HCT116 (cell line): Measurements from ENCODE around the gene YWHAE. TPM values are rescaled to one million over a fixed set of nuclear protein-coding genes. Genes with fewer than 3 reads are reported as not detected.

Experiments used
- ATAC-seq: fragments of 200-7000 bp; cut with Tn5 transposase; 2 replicates; pipeline ENCODE4 v1.9.1; 2020; ENCODE audit warnings: mild to moderate bottlenecking, moderate library complexity
- BruUV-seq: library from RNA; stranded (reverse); fragments of 400-500 nt; replicated peaks from 2 replicates; lab custom pipeline; 2021; lab: Mats Ljungman, UMichigan
- CTCF ChIA-PET: fragments of 300-600 bp; sonication (Branson Sonifier 250); formaldehyde crosslinking; loops from one replicate; lab custom pipeline; 2021; ENCODE audit warnings: antibody characterized with exemption; lab: Charles Lee
- POLR2A ChIA-PET: fragments of 300-600, 350-600 bp; sonication (Branson Sonifier 250); formaldehyde crosslinking; loops from one replicate; lab custom pipeline; 2021; ENCODE audit warnings: antibody characterized with exemption; lab: Charles Lee
- RAD21 ChIA-PET, 2 experiments: fragments of 300-600 bp; sonication (Branson Sonifier 250); formaldehyde crosslinking; loops; one replicate each; lab custom pipeline; 2023; ENCODE audit warnings: low total read pairs in 2 of 2; ENCODE audit not compliant: uncharacterized antibody in 2 of 2, unreplicated experiment in 2 of 2, low non-redundant PET in 1 of 2; lab: Charles Lee
- DNase-seq: peaks from one replicate; pipeline ENCODE4 v3.0.0-alpha.2; 2010; ENCODE audit warnings: low read depth, low spot score
- H2AFZ ChIP-seq: fragments of 200-600 bp; shearing (Covaris generic), sonication (generic); 2 replicates; pipeline ENCODE4 v1.6.1; 2017; ENCODE audit warnings: low read depth, mixed run types, mixed read lengths, antibody characterized with exemption, low read length; ENCODE audit not compliant: poor library complexity, severe bottlenecking
- H3K27ac ChIP-seq: 2 replicates; pipeline ENCODE4 v1.5.1; 2012; ENCODE audit warnings: low read depth, low read length
- H3K27me3 ChIP-seq: fragments of 200-600 bp; sonication (generic); 2 replicates; pipeline ENCODE4 v1.6.1; 2016; ENCODE audit warnings: mixed run types, low read length, mixed read lengths; ENCODE audit not compliant: insufficient read depth
- H3K36me3 ChIP-seq, 2 experiments: fragments of 200-500 bp in 1 of 2; fragments of 200-600 bp in 1 of 2; sonication (Bioruptor generic) in 1 of 2; sonication (generic) in 1 of 2; 2 replicates each; pipeline versions ENCODE4 v1.5.1 to v1.6.1; 2014 to 2016; ENCODE audit warnings: low read length in 2 of 2, inconsistent platforms in 1 of 2, mixed read lengths in 1 of 2, mixed run types in 1 of 2; ENCODE audit not compliant: insufficient read depth in 2 of 2, control insufficient read depth in 1 of 2
- H3K4me1 ChIP-seq, 2 experiments: fragments of 200-600 bp in 1 of 2; sonication (generic) in 1 of 2; 2 replicates each; pipeline versions ENCODE4 v1.5.1 to v1.6.1; 2012 to 2017; ENCODE audit warnings: low read length in 2 of 2, inconsistent platforms in 1 of 2, mild to moderate bottlenecking in 1 of 2, mixed read lengths in 1 of 2, mixed run types in 1 of 2, moderate library complexity in 1 of 2; ENCODE audit not compliant: insufficient read depth in 2 of 2, control insufficient read depth in 1 of 2
- H3K4me2 ChIP-seq: fragments of 200-600 bp; sonication (generic); 2 replicates; pipeline ENCODE4 v1.6.1; 2017; ENCODE audit warnings: mixed run types, low read length, mixed read lengths
- H3K4me3 ChIP-seq, 2 experiments: fragments of 200-600 bp in 1 of 2; sonication (generic) in 1 of 2; replicated peaks in 1 of 2; 2 replicates each; pipeline ENCODE4 v1.5.1; 2011 to 2016; ENCODE audit warnings: low read length in 2 of 2, control low read depth in 1 of 2, low read depth in 1 of 2, mild to moderate bottlenecking in 1 of 2, mixed read lengths in 1 of 2, mixed run types in 1 of 2
- H3K79me2 ChIP-seq: fragments of 200-600 bp; sonication (generic); 2 replicates; pipeline ENCODE4 v1.6.1; 2017; ENCODE audit warnings: mild to moderate bottlenecking, mixed run types, low read length, moderate library complexity, mixed read lengths; ENCODE audit not compliant: insufficient read depth
- H3K9ac ChIP-seq: fragments of 200-600 bp; sonication (generic); 2 replicates; pipeline ENCODE4 v1.6.1; 2016; ENCODE audit warnings: low read length, mixed read lengths
- H3K9me2 ChIP-seq: fragments of 200-600 bp; sonication (generic), shearing (Covaris generic); 2 replicates; pipeline ENCODE4 v1.6.1; 2017; ENCODE audit warnings: mixed run types, mild to moderate bottlenecking, moderate library complexity; ENCODE audit not compliant: insufficient read depth
- H3K9me3 ChIP-seq, 2 experiments: fragments of 200-500 bp in 1 of 2; fragments of 200-600 bp in 1 of 2; sonication (Bioruptor generic) in 1 of 2; sonication (generic) in 1 of 2; 2 replicates each; pipeline ENCODE4 v1.6.1; 2014 to 2017; ENCODE audit warnings: low read length in 2 of 2, mixed read lengths in 2 of 2, inconsistent platforms in 1 of 2, low read depth in 1 of 2, mild to moderate bottlenecking in 1 of 2, mixed run types in 1 of 2, moderate library complexity in 1 of 2; ENCODE audit not compliant: control insufficient read depth in 1 of 2, insufficient read depth in 1 of 2
- H4K20me1 ChIP-seq: fragments of 200-600 bp; sonication (generic), shearing (Covaris generic); 2 replicates; pipeline ENCODE4 v1.6.1; 2017; ENCODE audit warnings: mixed run types, mild to moderate bottlenecking, moderate library complexity; ENCODE audit not compliant: insufficient read depth
- CBX3 ChIP-seq: IDR thresholded peaks from 2 replicates; pipeline ENCODE4 v1.6.1; 2012; ENCODE audit warnings: low read depth
- CEBPB ChIP-seq: IDR thresholded peaks from 2 replicates; pipeline ENCODE4 v1.6.1; 2012; ENCODE audit warnings: low read depth
- CTCF ChIP-seq, 3 experiments: fragments of 200-600 bp in 1 of 3; sonication (generic) in 1 of 3; IDR thresholded peaks in 2 of 3; conservative IDR thresholded peaks in 1 of 3; 2 replicates each; pipeline ENCODE4 v1.5.1; 2012 to 2017; ENCODE audit warnings: low read depth in 2 of 3, low read length in 2 of 3, antibody characterized with exemption in 1 of 3, borderline replicate concordance in 1 of 3, control low read depth in 1 of 3, mild to moderate bottlenecking in 1 of 3, mixed read lengths in 1 of 3, mixed run types in 1 of 3, moderate library complexity in 1 of 3; ENCODE audit not compliant: insufficient read depth in 1 of 3
- EGR1 ChIP-seq: IDR thresholded peaks from 2 replicates; pipeline ENCODE4 v1.6.1; 2012; ENCODE audit warnings: low read depth
- EZH2phosphoT487 ChIP-seq: fragments of 200-600 bp; IDR thresholded peaks from 2 replicates; pipeline ENCODE4 v1.6.1; 2018; ENCODE audit warnings: antibody characterized with exemption, borderline replicate concordance
- JUND ChIP-seq: IDR thresholded peaks from 2 replicates; pipeline ENCODE4 v1.6.1; 2012
- MAX ChIP-seq: IDR thresholded peaks from 2 replicates; pipeline ENCODE4 v1.6.1; 2012
- POLR2A ChIP-seq: IDR thresholded peaks from 2 replicates; pipeline ENCODE4 v1.7.0; 2011; ENCODE audit warnings: borderline replicate concordance; ENCODE audit not compliant: insufficient read depth, insufficient read length; ENCODE audit errors: extremely low read depth
- POLR2AphosphoS5 ChIP-seq: IDR thresholded peaks from 2 replicates; pipeline ENCODE4 v1.6.1; 2011; ENCODE audit warnings: mild to moderate bottlenecking, low read depth, low read length, moderate library complexity
- RAD21 ChIP-seq: IDR thresholded peaks from 2 replicates; pipeline ENCODE4 v1.6.1; 2012; ENCODE audit warnings: low read depth, mild to moderate bottlenecking
- REST ChIP-seq: IDR thresholded peaks from 2 replicates; pipeline ENCODE4 v1.6.1; 2012; ENCODE audit warnings: low read depth
- SIN3A ChIP-seq: IDR thresholded peaks from 2 replicates; pipeline ENCODE4 v1.6.1; 2012; ENCODE audit warnings: low read depth
- SRF ChIP-seq: IDR thresholded peaks from 2 replicates; pipeline ENCODE4 v1.6.1; 2012; ENCODE audit warnings: low read depth
- TCF7L2 ChIP-seq: IDR thresholded peaks from 2 replicates; pipeline ENCODE4 v1.7.0; 2011; ENCODE audit warnings: borderline replicate concordance, inconsistent platforms; ENCODE audit not compliant: insufficient read depth, insufficient read length; ENCODE audit errors: extremely low read depth
- ZBTB33 ChIP-seq: IDR thresholded peaks from 2 replicates; pipeline ENCODE4 v1.6.1; 2011; ENCODE audit warnings: mild to moderate bottlenecking, low read length, moderate library complexity; ENCODE audit not compliant: insufficient replicate concordance; ENCODE audit errors: extremely low read depth
- ZFX ChIP-seq: fragments of 450-650 bp; IDR thresholded peaks from 2 replicates; pipeline ENCODE4 v1.6.1; 2017
- ZNF274 ChIP-seq: fragments of 200-500 bp; sonication (Bioruptor generic); IDR thresholded peaks from 2 replicates; pipeline ENCODE4 v1.6.1; 2014; ENCODE audit warnings: mild to moderate bottlenecking, low read depth, low read length, inconsistent platforms
- intact Hi-C: fragments of 100-400 bp; cut with micrococcal nuclease; formaldehyde crosslinking; loops from 2 replicates; pipeline ENCODE4 v1.10.0; 2022
- total RNA-seq: library from RNA; stranded (reverse); gene quantifications from one replicate; pipeline ENCODE4 v1.2.1, GENCODE V29; 2021; ENCODE audit not compliant: unreplicated experiment

The YWHAE gene
- total RNA-seq, 1 experiment from 2014 or later, result 735 TPM

- CTCF ChIA-PET, result no interaction called here
- Histone ChIP-seq H3K79me2 (no peaks in the 10 kb centered on the region), H2AFZ (no peak overlapping the region), H4K20me1 (no peaks in the 10 kb centered on the region), H3K36me3 (no peaks in the 10 kb centered on the region), H3K9me3 (no peaks in the 10 kb centered on the region), H3K9ac (no peak overlapping the region), H3K9me2 (no peaks in the 10 kb centered on the region), H3K27ac (no peak overlapping the region), H3K4me1 (no peaks in the 10 kb centered on the region; a peak in 1 of 4 replicates), H3K4me2 (no peak overlapping the region), H3K4me3 (no peak overlapping the region), H3K27me3 (0 out of 2 replicates have a peak, but pooled peaks cover 8% of the 10 kb centered on the region)
- no TSS peak for BruUV-seq
- intact Hi-C loops, result no loop called here
- TF ChIP-seq SRF (no peak), ZBTB33 (no peak), CEBPB (no peak), CBX3 (no peak), REST (no peak), ZFX (no peak), SIN3A (no peak), ZNF274 (no peak), MAX (no peak), RAD21 (no peak), TCF7L2 (no peak), POLR2AphosphoS5 (no peak), EZH2phosphoT487 (no peak), JUND (no peak), CTCF (IDR thresholded peaks at IDR 0.05 in 2 of 3, conservative IDR thresholded peaks at IDR 0.05 in 1 of 3; ENCODE audit: borderline replicate concordance in 1 of 3, insufficient read depth in 1 of 3, low read depth in 2 of 3, low read length in 2 of 3) (no peak), EGR1 (no peak), POLR2A (no peak)
- no peak for ATAC-seq
- RAD21 ChIA-PET, result no interaction called here
- no peak for DNase-seq
- POLR2A ChIA-PET, result no interaction called here
These were observed 86.6 kb downstream of the YWHAE start for GRCh38 chr17:1313270-1314005.
